Thoracic aorta (tissue), 2 donors: ENCODE data around the gene GLIPR2. TPM values are rescaled to one million over a fixed set of nuclear protein-coding genes. Genes with fewer than 3 reads are reported as not detected.

Source experiments
- ATAC-seq: fragments of 150-250 bp; one replicate; pipeline ENCODE4 v1.8.0; 2017; ENCODE audit warnings: low read depth; ENCODE audit not compliant: insufficient number of reproducible peaks, low FRiP score
- DNase-seq: peaks from one replicate; pipeline ENCODE4 v3.0.0-alpha.2; 2020; ENCODE audit warnings: low spot score
- H3K27ac ChIP-seq, 2 donors: fragments of 200-600 bp; sonication (generic); 1 replicate in 1 of 2; 2 replicates in 1 of 2; pipeline ENCODE4 v1.5.1; 2016; ENCODE audit warnings: mild to moderate bottlenecking in 2 of 2, moderate library complexity in 2 of 2
- H3K27me3 ChIP-seq: fragments of 200-600 bp; sonication (generic); replicated peaks from 2 replicates; pipeline ENCODE4 v1.6.0; 2016; ENCODE audit warnings: mild to moderate bottlenecking; ENCODE audit not compliant: insufficient read depth
- H3K36me3 ChIP-seq: fragments of 200-600 bp; sonication (generic); one replicate; pipeline ENCODE4 v1.5.1; 2016
- H3K4me1 ChIP-seq, 2 donors: fragments of 200-600 bp; sonication (generic); 1 replicate in 1 of 2; 2 replicates in 1 of 2; pipeline versions ENCODE4 v1.5.1 to v1.6.0; 2016; ENCODE audit warnings: low read depth in 2 of 2, mild to moderate bottlenecking in 1 of 2; ENCODE audit not compliant: control insufficient read depth in 1 of 2
- H3K4me3 ChIP-seq: fragments of 200-600 bp; sonication (generic); 2 replicates; pipeline ENCODE4 v1.5.1; 2016; ENCODE audit warnings: mild to moderate bottlenecking
- H3K9me3 ChIP-seq: fragments of 200-600 bp; sonication (generic); 2 replicates; pipeline ENCODE4 v1.5.1; 2016
- total RNA-seq, 2 donors: library from RNA; depleted of rRNA; stranded (reverse); fragments of >200 nt; gene quantifications; one replicate each; pipeline versions ENCODE4 v1.1.0 to v1.2.3, GENCODE V29; 2016
- TF ChIP-seq, protein P1 (sequence below): fragments of 200-600 bp; sonication (generic); IDR thresholded peaks from one replicate; pipeline ENCODE4 v1.5.1; 2019; ENCODE audit warnings: antibody characterized with exemption

GLIPR2 gene
- total RNA-seq, 2 donors from 2014 or later, result 47.0 to 52.1 TPM

DNA sequence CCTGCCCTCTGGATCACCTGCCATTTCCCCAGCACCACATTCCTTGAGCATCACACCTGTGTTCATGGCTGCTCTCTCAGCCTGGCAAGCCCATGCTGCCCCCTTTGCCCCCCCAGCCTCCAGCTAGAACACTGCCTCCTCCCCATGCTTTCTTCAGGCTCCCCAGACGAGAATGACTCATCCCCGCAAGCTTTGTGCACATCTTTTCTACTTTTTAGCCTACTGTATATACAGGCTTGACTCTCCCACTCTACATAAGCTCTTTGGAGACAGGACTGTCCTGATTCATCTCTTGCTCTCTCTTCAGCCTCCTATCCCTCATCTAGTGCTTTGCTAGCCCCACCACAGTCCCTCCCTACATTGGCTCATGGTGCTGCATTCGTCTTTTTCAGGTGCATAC lies 19.9 kb upstream of the GLIPR2 start:
- H3K36me3 ChIP-seq, result no peaks in the 10 kb centered on the region
- H3K4me3 ChIP-seq, result no peak overlapping the region

DNA sequence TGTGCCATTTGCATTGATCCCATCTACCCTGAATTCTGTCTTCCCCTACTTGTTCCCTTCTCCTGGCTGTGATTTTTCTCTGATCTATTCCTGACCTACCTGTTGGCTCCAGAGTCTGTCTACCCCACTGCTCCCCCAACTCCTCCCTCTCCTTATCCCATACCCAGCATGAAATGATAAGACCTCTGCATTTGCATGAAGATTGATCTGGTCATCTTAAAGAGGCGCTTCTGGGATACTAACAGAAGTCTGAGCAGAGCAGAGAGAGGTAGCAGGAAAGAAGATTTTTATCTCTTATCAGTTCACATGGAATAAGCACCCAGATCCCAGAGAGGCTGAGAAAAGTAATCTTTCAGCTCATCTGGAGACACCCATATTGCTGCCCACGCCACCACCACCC lies 18.3 kb upstream of the GLIPR2 start:
- TF ChIP-seq, protein P1, sequence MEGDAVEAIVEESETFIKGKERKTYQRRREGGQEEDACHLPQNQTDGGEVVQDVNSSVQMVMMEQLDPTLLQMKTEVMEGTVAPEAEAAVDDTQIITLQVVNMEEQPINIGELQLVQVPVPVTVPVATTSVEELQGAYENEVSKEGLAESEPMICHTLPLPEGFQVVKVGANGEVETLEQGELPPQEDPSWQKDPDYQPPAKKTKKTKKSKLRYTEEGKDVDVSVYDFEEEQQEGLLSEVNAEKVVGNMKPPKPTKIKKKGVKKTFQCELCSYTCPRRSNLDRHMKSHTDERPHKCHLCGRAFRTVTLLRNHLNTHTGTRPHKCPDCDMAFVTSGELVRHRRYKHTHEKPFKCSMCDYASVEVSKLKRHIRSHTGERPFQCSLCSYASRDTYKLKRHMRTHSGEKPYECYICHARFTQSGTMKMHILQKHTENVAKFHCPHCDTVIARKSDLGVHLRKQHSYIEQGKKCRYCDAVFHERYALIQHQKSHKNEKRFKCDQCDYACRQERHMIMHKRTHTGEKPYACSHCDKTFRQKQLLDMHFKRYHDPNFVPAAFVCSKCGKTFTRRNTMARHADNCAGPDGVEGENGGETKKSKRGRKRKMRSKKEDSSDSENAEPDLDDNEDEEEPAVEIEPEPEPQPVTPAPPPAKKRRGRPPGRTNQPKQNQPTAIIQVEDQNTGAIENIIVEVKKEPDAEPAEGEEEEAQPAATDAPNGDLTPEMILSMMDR, result no peak
- H3K9me3 ChIP-seq, result no peaks in the 10 kb centered on the region
- ATAC-seq (no peak), DNase-seq (no peak)
- peaks cover 4% of the 10 kb centered on the region for H3K36me3 ChIP-seq
- no peak overlapping the region for H3K27ac ChIP-seq
- no peaks in the 10 kb centered on the region for H3K27me3 ChIP-seq
- H3K4me1 ChIP-seq, result no peaks in the 10 kb centered on the region
- H3K4me3 ChIP-seq, result no peak overlapping the region

More for the DNA sequence above, 19.9 kb upstream of the GLIPR2 start:
- no peaks in the 10 kb centered on the region for H3K4me1 ChIP-seq
- H3K9me3 ChIP-seq, result no peaks in the 10 kb centered on the region
- ATAC-seq, result no peak
- TF ChIP-seq, protein P1, result no peak
- no peaks in the 10 kb centered on the region for H3K27me3 ChIP-seq
- H3K27ac ChIP-seq, result no peak overlapping the region
- no peak for DNase-seq

DNA sequence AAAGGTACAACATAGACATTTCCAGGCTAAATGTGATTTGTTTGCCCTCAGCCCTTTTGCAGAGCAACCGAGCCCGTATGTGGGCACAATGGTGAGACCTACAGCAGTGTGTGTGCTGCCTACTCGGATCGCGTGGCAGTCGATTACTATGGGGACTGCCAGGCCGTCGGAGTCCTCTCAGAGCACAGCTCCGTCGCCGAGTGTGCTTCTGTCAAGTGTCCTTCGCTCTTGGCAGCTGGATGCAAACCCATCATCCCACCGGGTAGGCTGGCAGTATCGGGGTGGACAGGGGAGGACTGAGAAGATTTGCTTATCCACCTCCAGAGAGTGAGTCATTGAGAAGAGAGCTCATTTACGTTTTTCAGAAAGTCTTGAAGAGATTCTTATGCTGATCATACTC lies 17.8 kb upstream of the GLIPR2 start:
- Histone ChIP-seq H3K9me3 (no peaks in the 10 kb centered on the region), H3K4me1 (no peaks in the 10 kb centered on the region), H3K27me3 (no peaks in the 10 kb centered on the region), H3K4me3 (no peak overlapping the region), H3K27ac (no peak overlapping the region), H3K36me3 (peaks cover 4% of the 10 kb centered on the region)
- DNase-seq, result no peak
- TF ChIP-seq, protein P1, result no peak
- ATAC-seq, result no peak

DNA sequence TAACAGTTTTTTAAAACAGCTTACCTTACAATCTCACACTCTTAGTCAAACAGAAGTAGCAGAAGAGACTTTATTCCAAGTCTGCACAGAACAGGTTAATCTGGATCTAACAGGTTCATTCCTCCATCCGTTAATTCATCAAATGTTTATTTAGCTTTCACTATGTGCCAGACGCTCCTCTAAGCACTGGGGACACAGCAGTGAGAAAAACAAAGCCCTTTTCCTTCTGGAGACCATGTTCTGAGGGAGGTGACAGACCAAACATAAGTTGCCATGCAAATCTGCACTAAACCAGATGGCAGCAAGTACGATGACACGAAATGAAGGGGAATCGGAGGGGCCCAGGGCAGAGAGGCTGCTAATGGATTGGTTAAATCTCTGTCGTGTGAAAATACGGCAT lies 17.1 kb upstream of the GLIPR2 start:
- no peak for ATAC-seq
- TF ChIP-seq, protein P1, result no peak
- Histone ChIP-seq H3K4me3 (no peak overlapping the region), H3K27ac (no peak overlapping the region), H3K36me3 (peaks cover 4% of the 10 kb centered on the region), H3K4me1 (no peaks in the 10 kb centered on the region), H3K9me3 (no peaks in the 10 kb centered on the region), H3K27me3 (no peaks in the 10 kb centered on the region)
- no peak for DNase-seq

DNA sequence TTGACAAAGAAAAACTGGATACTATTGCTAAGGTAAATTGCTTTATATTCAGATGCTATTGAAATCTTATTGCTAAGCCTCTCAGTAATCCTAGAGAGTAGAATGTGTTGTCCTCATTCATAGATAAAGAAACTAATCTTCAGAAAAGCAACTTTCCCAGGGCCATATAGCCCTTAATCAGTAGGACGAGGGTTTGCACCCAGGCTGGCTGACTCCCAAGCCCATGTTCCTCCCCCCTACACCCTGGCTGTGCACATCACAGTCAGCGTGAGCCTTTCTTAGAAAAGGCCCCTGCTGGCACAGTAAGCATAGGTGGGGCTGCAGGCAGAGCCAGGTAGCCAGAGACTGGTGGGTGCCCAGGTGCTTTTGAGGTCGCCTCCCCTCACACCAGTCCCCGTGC lies 15.8 kb upstream of the GLIPR2 start:
- Histone ChIP-seq H3K9me3 (no peaks in the 10 kb centered on the region), H3K4me1 (no peaks in the 10 kb centered on the region), H3K4me3 (no peak overlapping the region), H3K27me3 (no peaks in the 10 kb centered on the region), H3K36me3 (peaks cover 4% of the 10 kb centered on the region), H3K27ac (no peak overlapping the region)
- DNase-seq (no peak), ATAC-seq (no peak)
- TF ChIP-seq, protein P1, result no peak
